Measurements from ENCODE around the gene ZDHHC1. TPM values are rescaled to one million over a fixed set of nuclear protein-coding genes. Genes with fewer than 3 reads are reported as not detected.

The ZDHHC1 gene
- total and polyA plus RNA-seq, 2 donors (not counting 3 experiments of a cell fraction or from before 2014, with no cell fraction given) = 11.4 to 14.4 TPM

DNA sequence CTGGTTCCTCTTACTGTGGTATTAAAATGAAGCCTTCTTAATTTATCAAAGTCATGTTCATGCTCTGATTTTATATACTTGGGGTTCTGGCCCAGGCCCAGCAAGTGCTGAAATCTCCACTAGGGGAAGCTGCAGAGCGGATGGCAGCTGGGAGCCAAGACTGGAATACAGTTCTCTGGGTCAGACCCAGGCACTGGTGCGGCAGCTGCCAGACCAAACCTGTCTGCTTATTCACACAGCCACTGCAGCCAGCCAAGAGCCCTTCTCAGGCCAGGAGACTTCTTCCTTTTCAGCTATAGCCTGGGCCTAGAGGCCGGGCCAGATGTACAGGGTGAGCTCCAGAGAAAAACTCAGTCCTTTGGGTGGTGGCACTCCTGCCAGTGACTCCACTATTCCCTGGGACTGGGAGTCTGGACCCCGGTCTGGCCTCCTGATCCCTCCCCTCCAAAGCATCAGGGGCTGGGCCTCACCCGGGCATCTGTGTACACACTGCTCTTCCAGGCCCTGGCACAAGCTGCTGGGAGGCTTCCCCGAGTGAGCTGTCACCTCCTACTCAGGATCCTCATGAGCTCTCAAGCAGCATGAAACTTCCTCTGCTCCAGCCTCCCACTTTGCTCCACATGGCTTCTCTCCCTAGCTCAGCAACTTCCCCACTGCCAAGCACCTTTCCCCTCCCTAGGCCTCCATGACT lies 40.3 kb upstream of the ZDHHC1 start:
- FAIRE-seq = peak; percentile 28

DNA sequence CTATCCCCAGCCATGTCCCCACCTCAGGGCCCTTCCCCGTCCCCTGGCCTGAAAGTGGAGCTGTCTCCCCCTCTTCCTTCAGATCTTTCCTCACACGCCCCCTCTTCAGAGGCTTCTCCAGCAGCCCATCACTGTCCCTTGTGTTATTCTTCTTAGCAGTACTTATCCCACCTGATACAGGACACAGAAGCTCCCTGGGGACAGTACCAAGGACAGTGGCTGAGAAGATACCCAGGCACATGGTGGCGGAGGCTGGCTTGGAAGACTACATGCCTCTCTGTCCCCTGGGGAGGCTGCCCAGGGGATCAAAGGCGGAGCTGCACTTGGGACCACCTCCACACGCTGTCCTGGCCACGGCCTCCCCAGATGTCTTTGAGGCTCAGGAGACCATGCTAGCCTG lies 38.6 kb upstream of the ZDHHC1 start:
- DNase-seq (ENCODE audit: low read depth, low spot score) (no peak), FAIRE-seq (no peak)
- Histone ChIP-seq H3K9ac (replicated peaks; ENCODE audit: extremely low read depth, insufficient read depth, low read length) (no peak overlapping the region), H2AFZ (ENCODE audit: low read depth, low read length) (no peak overlapping the region), H3K36me3 (ENCODE audit: control insufficient read depth in 2 of 2, extremely low read depth in 1 of 2, insufficient read depth in 2 of 2, low read length in 2 of 2) (peaks cover 0 to 25% of the 10 kb centered on the region in 2 experiments), H3K4me3 (replicated peaks in 1 of 3; ENCODE audit: insufficient read depth in 1 of 3, low read depth in 1 of 3, low read length in 3 of 3) (no peak overlapping the region), H4K20me1 (replicated peaks; ENCODE audit: control insufficient read depth, extremely low read depth, insufficient read depth, low read length) (no peaks in the 10 kb centered on the region), H3K79me2 (ENCODE audit: control insufficient read depth, insufficient read depth, low read length) (no peaks in the 10 kb centered on the region), H3K9me3 (replicated peaks; ENCODE audit: control insufficient read depth, insufficient read depth, low read length) (no peaks in the 10 kb centered on the region), H3K27ac (ENCODE audit: insufficient read depth, low read depth, low read length) (no peak overlapping the region), H3K9me1 (replicated peaks; ENCODE audit: control insufficient read depth, extremely low read depth, insufficient read depth, low read length) (no peaks in the 10 kb centered on the region), H3K4me1 (ENCODE audit: control insufficient read depth, extremely low read depth, insufficient read depth, low read length) (peaks cover 11% of the 10 kb centered on the region), H3K27me3 (ENCODE audit: control insufficient read depth in 2 of 2, insufficient read depth in 2 of 2, low read length in 2 of 2) (no peaks in the 10 kb centered on the region), H3K4me2 (ENCODE audit: insufficient read depth, low read length) (no peak overlapping the region)
- TF ChIP-seq MYC (IDR thresholded peaks at IDR 0.05; ENCODE audit: low read depth, low read length) (no peak), POLR2AphosphoS5 (IDR thresholded peaks at IDR 0.05; ENCODE audit: insufficient read depth, low read depth, low read length) (no peak), EZH2 (IDR thresholded peaks at IDR 0.05; ENCODE audit: borderline replicate concordance, low read depth, low read length, severe bottlenecking) (no peak), POLR2A (IDR thresholded peaks at IDR 0.05; ENCODE audit: low read depth, low read length) (no peak), FOS (IDR thresholded peaks at IDR 0.05; ENCODE audit: borderline replicate concordance, insufficient read depth, low read length) (no peak), GATA2 (IDR thresholded peaks at IDR 0.05; ENCODE audit: insufficient read depth, insufficient read length, low read depth, low read length) (no peak), JUN (IDR thresholded peaks at IDR 0.05; ENCODE audit: borderline replicate concordance, insufficient read depth, insufficient read length, low read depth) (no peak)
- TF ChIP-seq, protein P1, sequence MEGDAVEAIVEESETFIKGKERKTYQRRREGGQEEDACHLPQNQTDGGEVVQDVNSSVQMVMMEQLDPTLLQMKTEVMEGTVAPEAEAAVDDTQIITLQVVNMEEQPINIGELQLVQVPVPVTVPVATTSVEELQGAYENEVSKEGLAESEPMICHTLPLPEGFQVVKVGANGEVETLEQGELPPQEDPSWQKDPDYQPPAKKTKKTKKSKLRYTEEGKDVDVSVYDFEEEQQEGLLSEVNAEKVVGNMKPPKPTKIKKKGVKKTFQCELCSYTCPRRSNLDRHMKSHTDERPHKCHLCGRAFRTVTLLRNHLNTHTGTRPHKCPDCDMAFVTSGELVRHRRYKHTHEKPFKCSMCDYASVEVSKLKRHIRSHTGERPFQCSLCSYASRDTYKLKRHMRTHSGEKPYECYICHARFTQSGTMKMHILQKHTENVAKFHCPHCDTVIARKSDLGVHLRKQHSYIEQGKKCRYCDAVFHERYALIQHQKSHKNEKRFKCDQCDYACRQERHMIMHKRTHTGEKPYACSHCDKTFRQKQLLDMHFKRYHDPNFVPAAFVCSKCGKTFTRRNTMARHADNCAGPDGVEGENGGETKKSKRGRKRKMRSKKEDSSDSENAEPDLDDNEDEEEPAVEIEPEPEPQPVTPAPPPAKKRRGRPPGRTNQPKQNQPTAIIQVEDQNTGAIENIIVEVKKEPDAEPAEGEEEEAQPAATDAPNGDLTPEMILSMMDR (IDR thresholded peaks at IDR 0.05; ENCODE audit: extremely low read depth in 1 of 2, insufficient read depth in 1 of 2, low read depth in 1 of 2, low read length in 2 of 2) = no peak
- TF ChIP-seq, protein P2, sequence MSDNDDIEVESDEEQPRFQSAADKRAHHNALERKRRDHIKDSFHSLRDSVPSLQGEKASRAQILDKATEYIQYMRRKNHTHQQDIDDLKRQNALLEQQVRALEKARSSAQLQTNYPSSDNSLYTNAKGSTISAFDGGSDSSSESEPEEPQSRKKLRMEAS (IDR thresholded peaks at IDR 0.05; ENCODE audit: insufficient read depth, insufficient read length) = no peak
- POLR2A ChIA-PET = no interaction called here
- dilution Hi-C loops (cut with MboI; ENCODE audit: extremely low pct_ligation_motif_present, low sequenced_read_pairs) (no loop called here), intact Hi-C loops (cut with micrococcal nuclease) (no loop called here)
- CTCF ChIA-PET = interaction anchor here (0.7 kb wide), 2 partner anchors 23 to 194 kb away, joined by 3 to 4 read pairs; no protein-coding TSS in a partner anchor
- BruUV-seq (replicated peaks) = no TSS peak

More for the DNA sequence above, 40.3 kb upstream of the ZDHHC1 start:
- H3K9me1 ChIP-seq (replicated peaks; ENCODE audit: control insufficient read depth, extremely low read depth, insufficient read depth, low read length) = no peaks in the 10 kb centered on the region
- no peak overlapping the region for H3K4me2 ChIP-seq (ENCODE audit: insufficient read depth, low read length)
- H3K27me3 ChIP-seq (ENCODE audit: control insufficient read depth in 2 of 2, insufficient read depth in 2 of 2, low read length in 2 of 2) = no peaks in the 10 kb centered on the region
- no peak for DNase-seq (ENCODE audit: low read depth, low spot score)
- ChIA-PET CTCF (interaction anchor here (1.0 to 1.7 kb wide), 9 partner anchors 9 to 83 kb away, joined by 3 to 11 read pairs (median 4); no protein-coding TSS in a partner anchor), POLR2A (interaction anchor here (0.6 to 0.7 kb wide), 3 partner anchors 8 to 86 kb away, joined by 3 to 8 read pairs (median 4); no protein-coding TSS in a partner anchor)
- intact Hi-C loops (cut with micrococcal nuclease) (no loop called here), dilution Hi-C loops (cut with MboI; ENCODE audit: extremely low pct_ligation_motif_present, low sequenced_read_pairs) (no loop called here)
- H3K9ac ChIP-seq (replicated peaks; ENCODE audit: extremely low read depth, insufficient read depth, low read length) = no peak overlapping the region
- H4K20me1 ChIP-seq (replicated peaks; ENCODE audit: control insufficient read depth, extremely low read depth, insufficient read depth, low read length) = no peaks in the 10 kb centered on the region
- H2AFZ ChIP-seq (ENCODE audit: low read depth, low read length) = no peak overlapping the region
- H3K4me1 ChIP-seq (ENCODE audit: control insufficient read depth, extremely low read depth, insufficient read depth, low read length) = peaks cover 13% of the 10 kb centered on the region
- H3K79me2 ChIP-seq (ENCODE audit: control insufficient read depth, insufficient read depth, low read length) = no peaks in the 10 kb centered on the region
- no peak overlapping the region for H3K27ac ChIP-seq (ENCODE audit: insufficient read depth, low read depth, low read length)
- H3K36me3 ChIP-seq (ENCODE audit: control insufficient read depth in 2 of 2, extremely low read depth in 1 of 2, insufficient read depth in 2 of 2, low read length in 2 of 2) = peaks cover 0 to 27% of the 10 kb centered on the region in 2 experiments
- TF ChIP-seq, protein P1 (IDR thresholded peaks at IDR 0.05; ENCODE audit: extremely low read depth in 1 of 2, insufficient read depth in 1 of 2, low read depth in 1 of 2, low read length in 2 of 2) = peak; percentile 17 to 34
- TF ChIP-seq POLR2AphosphoS5 (IDR thresholded peaks at IDR 0.05; ENCODE audit: insufficient read depth, low read depth, low read length) = no peak
- no peak overlapping the region for H3K4me3 ChIP-seq (replicated peaks in 1 of 3; ENCODE audit: insufficient read depth in 1 of 3, low read depth in 1 of 3, low read length in 3 of 3)
- no TSS peak for BruUV-seq (replicated peaks)
- H3K9me3 ChIP-seq (replicated peaks; ENCODE audit: control insufficient read depth, insufficient read depth, low read length) = no peaks in the 10 kb centered on the region
